Stimulated activated naive B cell treated with anti-CD40 and anti-IgM and Interleukin-4, amounts not matched to agents 10 μg/mL and 1 μg/mL and 100 μg/mL, for 72 hours (primary cell): ENCODE data around the gene C6orf62.
"Not testable (repeated sequence)": the region's sequence is repeated elsewhere in the genome, so short reads cannot be mapped to it uniquely, and the experiment has no call there.

Source experiments
- ATAC-seq, 2 donors: fragments of 150-1000 bp; cut with Tn5 transposase; replicated peaks; 2 replicates each; pipeline ENCODE4 v1.10.0; 2021; ENCODE audit warnings: moderate library complexity in 1 of 2
- DNase-seq: peaks from one replicate; pipeline ENCODE4 v3.0.0; 2021
- H3K27ac Mint-ChIP-seq: one replicate; pipeline ENCODE4 v1.8.0; 2022; ENCODE audit warnings: mild to moderate bottlenecking, mixed read lengths
- H3K27me3 Mint-ChIP-seq, 2 donors: one replicate each; pipeline ENCODE4 v1.8.0; 2022; ENCODE audit warnings: mixed read lengths in 2 of 2
- H3K36me3 Mint-ChIP-seq, 2 donors: one replicate each; pipeline ENCODE4 v1.8.0; 2022; ENCODE audit warnings: mixed read lengths in 2 of 2, mild to moderate bottlenecking in 1 of 2
- H3K4me1 Mint-ChIP-seq, 2 donors: one replicate each; pipeline ENCODE4 v1.8.0; 2022; ENCODE audit warnings: mixed read lengths in 2 of 2, mild to moderate bottlenecking in 1 of 2
- H3K4me3 Mint-ChIP-seq, 2 donors: one replicate each; pipeline ENCODE4 v1.8.0; 2022; ENCODE audit warnings: mild to moderate bottlenecking in 2 of 2, mixed read lengths in 2 of 2, moderate library complexity in 1 of 2
- H3K9me3 Mint-ChIP-seq, 2 donors: one replicate each; pipeline ENCODE4 v1.8.0; 2022; ENCODE audit warnings: mixed read lengths in 2 of 2, mild to moderate bottlenecking in 1 of 2

The C6orf62 gene

DNA sequence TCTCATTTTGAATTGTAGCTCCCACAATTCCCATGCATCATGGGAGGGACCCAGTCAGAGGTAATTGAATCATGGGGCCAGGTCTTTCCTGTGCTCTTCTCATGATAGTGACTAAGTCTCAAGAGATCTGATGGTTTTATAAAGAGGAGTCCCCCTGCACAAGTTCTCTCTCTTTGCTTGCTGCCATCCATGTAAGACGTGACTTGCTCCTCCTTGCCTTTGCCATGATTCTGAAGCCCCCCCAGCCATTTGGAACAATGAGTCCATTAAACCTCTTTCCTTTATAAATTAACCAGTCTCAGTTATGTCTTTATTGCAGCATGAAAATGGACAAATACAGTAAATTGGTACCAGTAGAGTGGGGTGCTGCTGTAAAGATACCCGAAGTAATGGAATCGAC lies 11.7 kb upstream of the C6orf62 start:
- not testable (repeated sequence) for H3K27ac Mint-ChIP-seq
- peaks cover 11 to 13% of the 10 kb centered on the region in 2 donors for H3K9me3 Mint-ChIP-seq

GRCh38 chr6:24723270-24723669 lies 4.3 kb upstream of the C6orf62 start:
- Mint-ChIP-seq H3K36me3 (peaks cover 17 to 21% of the 10 kb centered on the region in 2 donors), H3K9me3 (no peaks in the 10 kb centered on the region), H3K4me1 (peaks cover 4 to 8% of the 10 kb centered on the region in 2 donors), H3K27me3 (no peaks in the 10 kb centered on the region), H3K27ac (peak overlapping the region; percentile 25), H3K4me3 (peak overlapping the region in 1 of 2 donors; percentile 17)
- ATAC-seq: no peak
- no peak for DNase-seq

More for the DNA sequence above, 11.7 kb upstream of the C6orf62 start:
- ATAC-seq, H3K27me3 Mint-ChIP-seq, DNase-seq: not testable (repeated sequence)
- Mint-ChIP-seq H3K4me3 (peak overlapping the region in 1 of 2 donors; percentile 1), H3K36me3 (peaks cover 7 to 15% of the 10 kb centered on the region in 2 donors), H3K4me1 (peaks cover 7 to 14% of the 10 kb centered on the region in 2 donors)

DNA sequence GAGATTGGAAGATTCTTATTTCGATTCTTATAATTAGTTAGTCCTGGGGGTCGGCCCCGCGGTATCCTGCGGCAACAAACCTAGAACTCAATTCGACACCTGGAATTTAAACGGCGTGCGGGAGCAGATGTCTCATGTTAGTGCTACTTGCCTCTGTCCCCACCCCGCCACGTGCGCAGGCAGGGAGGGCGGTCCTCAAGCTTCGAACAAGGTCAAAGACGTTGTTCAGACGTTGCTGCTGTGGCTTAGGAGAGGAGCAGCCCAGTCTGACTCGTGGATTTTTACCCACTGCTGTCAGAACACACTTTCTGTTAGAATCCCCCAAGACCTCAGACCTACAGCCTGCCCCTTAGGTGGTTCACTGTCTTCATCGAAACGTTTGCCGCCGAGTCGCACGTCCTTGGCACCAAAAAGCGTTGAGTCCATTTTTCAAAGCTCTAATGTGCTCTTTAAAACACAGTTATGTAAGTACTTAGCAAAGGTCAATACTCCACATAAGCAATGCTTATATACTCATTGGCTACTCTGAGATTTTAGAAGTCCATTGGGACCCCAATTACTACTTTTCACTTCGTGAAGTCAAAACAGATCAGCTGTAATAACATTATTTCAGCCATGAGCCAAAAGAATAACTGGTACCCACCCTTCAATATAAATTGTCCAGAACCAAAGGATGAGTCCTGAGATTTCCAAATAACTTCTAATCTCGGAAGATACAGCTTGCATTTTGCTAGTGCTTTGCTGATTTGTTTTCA lies 2.7 kb upstream of the C6orf62 start:
- Mint-ChIP-seq H3K27ac (peak overlapping the region; percentile 100), H3K27me3 (no peaks in the 10 kb centered on the region), H3K4me1 (peaks cover 10 to 20% of the 10 kb centered on the region in 2 donors), H3K36me3 (peaks cover 24 to 32% of the 10 kb centered on the region in 2 donors), H3K4me3 (peak overlapping the region; percentile 97 to 100), H3K9me3 (no peaks in the 10 kb centered on the region)
- DNase-seq (no peak), ATAC-seq (peak; percentile 71 to 74)

DNA sequence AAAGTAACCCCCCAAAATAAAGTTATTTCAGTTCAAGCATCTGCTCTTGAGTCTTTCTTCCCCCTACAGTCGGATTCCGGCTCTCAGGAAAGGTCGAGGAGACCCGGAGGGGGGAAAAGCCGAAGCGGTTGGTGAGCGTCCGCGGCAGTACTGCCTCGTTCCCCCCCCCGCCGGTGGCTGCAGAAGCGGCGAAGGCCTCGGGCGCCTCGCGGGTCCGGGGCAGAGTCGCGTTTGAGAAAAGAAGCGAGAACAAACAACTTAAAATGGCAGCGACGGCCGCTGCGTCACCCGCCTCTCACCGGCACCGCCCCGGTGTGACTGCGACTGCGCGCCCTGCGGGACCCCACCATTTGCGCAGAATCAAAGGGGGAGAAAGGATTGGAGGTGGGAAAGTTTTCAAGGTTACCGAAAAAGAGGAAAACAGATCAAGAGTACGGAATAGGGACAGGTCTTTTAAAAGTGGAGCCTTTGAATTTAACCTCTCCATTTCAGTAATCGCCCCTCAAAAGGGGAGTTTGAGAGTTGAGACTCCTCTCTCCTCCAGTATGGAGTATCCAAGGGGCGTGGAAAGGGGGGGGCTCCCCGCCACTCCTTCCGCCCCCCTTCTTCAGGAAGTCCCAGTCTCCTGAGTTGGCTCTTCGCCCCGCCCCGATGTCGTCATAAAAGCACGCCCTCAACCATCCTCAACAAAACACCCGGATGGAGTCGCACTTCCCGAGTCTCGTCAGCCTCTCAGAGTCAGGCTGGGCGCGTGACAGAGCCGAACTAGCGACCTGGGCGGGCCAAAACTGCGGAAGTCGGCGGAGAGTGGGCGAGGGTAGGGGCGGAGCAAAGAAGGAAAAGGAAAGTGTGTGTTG lies 1.9 kb upstream of the C6orf62 start:
- H3K4me3 Mint-ChIP-seq: peak overlapping the region; percentile 97 to 100
- DNase-seq (peak; percentile 100), ATAC-seq (peak; percentile 90)
- no peaks in the 10 kb centered on the region for H3K27me3 Mint-ChIP-seq
- H3K9me3 Mint-ChIP-seq: no peaks in the 10 kb centered on the region
- peaks cover 25 to 32% of the 10 kb centered on the region in 2 donors for H3K36me3 Mint-ChIP-seq
- H3K4me1 Mint-ChIP-seq: peaks cover 14 to 28% of the 10 kb centered on the region in 2 donors
- peak overlapping the region; percentile 100 for H3K27ac Mint-ChIP-seq

DNA sequence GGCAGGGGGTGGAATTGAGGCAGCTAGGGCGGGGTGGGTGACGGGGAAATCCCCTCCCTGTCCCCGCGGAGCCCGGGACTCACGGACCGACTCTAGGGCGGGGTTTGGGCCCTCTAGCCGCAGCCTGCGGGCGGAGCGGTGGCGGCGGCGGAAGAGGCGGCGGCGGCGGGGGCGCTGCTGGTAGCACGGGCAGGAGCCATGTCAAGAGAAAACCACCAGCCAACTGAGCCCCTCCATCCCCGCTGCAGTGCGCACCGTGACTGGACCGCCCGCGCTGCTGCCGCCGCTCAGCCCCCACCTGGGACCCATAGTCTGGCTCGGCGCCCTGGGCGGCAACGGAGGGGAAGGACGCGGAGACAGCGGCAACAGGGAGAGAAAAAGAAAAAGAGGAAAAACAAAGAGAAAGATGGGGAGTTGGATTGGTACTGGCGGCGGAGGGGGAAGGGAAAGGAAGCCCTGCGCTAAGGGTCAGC lies 1.2 kb upstream of the C6orf62 start:
- DNase-seq: peak; percentile 73
- peak overlapping the region; percentile 100 for H3K27ac Mint-ChIP-seq
- peak; percentile 29 to 35 for ATAC-seq
- no peaks in the 10 kb centered on the region for H3K9me3 Mint-ChIP-seq
- peaks cover 29 to 38% of the 10 kb centered on the region in 2 donors for H3K36me3 Mint-ChIP-seq
- peaks cover 16 to 35% of the 10 kb centered on the region in 2 donors for H3K4me1 Mint-ChIP-seq
- H3K4me3 Mint-ChIP-seq: peak overlapping the region; percentile 97 to 100
- H3K27me3 Mint-ChIP-seq: no peaks in the 10 kb centered on the region

- ATAC-seq (no peak), DNase-seq (no peak)
- Mint-ChIP-seq H3K27me3 (no peaks in the 10 kb centered on the region), H3K27ac (peak overlapping the region; percentile 100), H3K4me3 (peak overlapping the region; percentile 97 to 100), H3K9me3 (no peaks in the 10 kb centered on the region), H3K4me1 (peaks cover 16 to 47% of the 10 kb centered on the region in 2 donors), H3K36me3 (peaks cover 29 to 41% of the 10 kb centered on the region in 2 donors)
Measured at GRCh38 chr6:24718449-24719124, 367 bp downstream of the C6orf62 start.

DNA sequence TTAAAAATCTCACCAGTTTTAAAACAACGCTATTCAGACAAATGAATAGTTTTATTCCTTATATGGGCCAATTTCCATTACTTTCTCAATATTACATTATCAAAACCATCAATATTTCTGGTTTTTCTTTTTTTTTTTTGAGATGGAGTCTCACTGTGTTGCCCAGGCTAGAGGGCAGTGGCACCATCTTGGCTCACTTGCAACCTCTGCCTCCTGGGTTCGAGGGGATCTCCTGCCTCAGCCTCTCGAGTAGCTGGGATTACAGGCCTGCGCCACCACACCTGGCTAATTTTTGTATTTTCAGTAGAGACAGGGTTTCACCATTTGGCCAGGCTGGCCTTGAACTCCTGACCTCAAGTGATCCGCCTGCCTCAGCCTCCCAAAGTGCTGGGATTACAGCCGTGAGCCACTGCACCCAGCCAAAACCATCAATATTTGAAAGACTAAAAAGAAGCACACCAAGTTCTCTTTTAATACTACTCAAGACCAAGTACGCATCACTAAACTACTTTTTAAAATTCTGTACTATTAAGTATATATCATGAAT lies 2.3 kb downstream of the C6orf62 start:
- H3K4me1 Mint-ChIP-seq: peaks cover 21 to 62% of the 10 kb centered on the region in 2 donors

GRCh38 chr6:24710519-24711303 lies 8.2 kb downstream of the C6orf62 start:
- Mint-ChIP-seq H3K36me3 (peaks cover 40 to 52% of the 10 kb centered on the region in 2 donors), H3K27ac (peak overlapping the region; percentile 59), H3K9me3 (no peaks in the 10 kb centered on the region), H3K27me3 (no peaks in the 10 kb centered on the region), H3K4me1 (peaks cover 12 to 53% of the 10 kb centered on the region in 2 donors), H3K4me3 (peak overlapping the region in 1 of 2 donors; percentile 12)
- no peak for ATAC-seq
- no peak for DNase-seq

More for the DNA sequence above, 2.3 kb downstream of the C6orf62 start:
- not testable (repeated sequence) for H3K27ac Mint-ChIP-seq, DNase-seq, H3K27me3 Mint-ChIP-seq, ATAC-seq, H3K9me3 Mint-ChIP-seq
- Mint-ChIP-seq H3K36me3 (peaks cover 40 to 52% of the 10 kb centered on the region in 2 donors), H3K4me3 (peak overlapping the region; percentile 29 to 35)

GRCh38 chr6:24709014-24709711 lies 9.8 kb downstream of the C6orf62 start:
- Mint-ChIP-seq H3K9me3 (no peaks in the 10 kb centered on the region), H3K27ac (peak overlapping the region; percentile 20), H3K4me3 (no peak overlapping the region), H3K27me3 (no peaks in the 10 kb centered on the region), H3K4me1 (peaks cover 13 to 42% of the 10 kb centered on the region in 2 donors), H3K36me3 (peaks cover 41 to 52% of the 10 kb centered on the region in 2 donors)
- no peak for DNase-seq
- ATAC-seq: no peak

GRCh38 chr6:24708612-24709011 lies 10.3 kb downstream of the C6orf62 start:
- H3K27ac Mint-ChIP-seq: peak overlapping the region; percentile 14
- no peaks in the 10 kb centered on the region for H3K9me3 Mint-ChIP-seq
- peaks cover 46 to 58% of the 10 kb centered on the region in 2 donors for H3K36me3 Mint-ChIP-seq
- peaks cover 18 to 42% of the 10 kb centered on the region in 2 donors for H3K4me1 Mint-ChIP-seq
- no peak overlapping the region for H3K4me3 Mint-ChIP-seq
- H3K27me3 Mint-ChIP-seq: no peaks in the 10 kb centered on the region
- DNase-seq (no peak), ATAC-seq (no peak)

DNA sequence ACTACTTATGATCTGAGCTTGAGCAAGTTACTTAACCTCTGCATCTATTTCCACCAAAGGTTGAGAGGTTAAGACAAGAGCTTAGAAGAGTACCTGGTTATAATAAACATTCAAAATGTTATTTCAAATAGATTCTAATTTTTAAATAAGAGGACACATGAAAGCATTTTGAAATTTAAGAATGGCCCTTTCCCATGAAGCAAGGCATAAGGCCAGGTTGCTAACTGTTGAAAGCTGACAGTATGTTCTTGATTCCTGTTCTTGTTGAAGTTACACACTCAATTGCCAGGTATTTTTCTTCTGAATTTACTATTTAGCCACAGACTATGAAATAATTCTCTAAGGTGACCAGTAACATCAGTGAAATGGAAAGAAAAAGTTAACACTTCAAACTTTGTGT lies 14.5 kb downstream of the C6orf62 start:
- DNase-seq (no peak), ATAC-seq (no peak)
- peaks cover 31 to 55% of the 10 kb centered on the region in 2 donors for H3K36me3 Mint-ChIP-seq

GRCh38 chr6:24702720-24703282 lies 16.2 kb downstream of the C6orf62 start:
- H3K4me1 Mint-ChIP-seq: peaks cover 24 to 39% of the 10 kb centered on the region in 2 donors

More for the DNA sequence above, 14.5 kb downstream of the C6orf62 start:
- Mint-ChIP-seq H3K27me3 (no peaks in the 10 kb centered on the region), H3K4me3 (no peak overlapping the region), H3K4me1 (peaks cover 24 to 43% of the 10 kb centered on the region in 2 donors), H3K27ac (no peak overlapping the region), H3K9me3 (no peaks in the 10 kb centered on the region)

More at GRCh38 chr6:24702720-24703282, 16.2 kb downstream of the C6orf62 start:
- no peaks in the 10 kb centered on the region for H3K9me3 Mint-ChIP-seq
- DNase-seq (no peak), ATAC-seq (peak; percentile 33 to 36)
- H3K36me3 Mint-ChIP-seq: peaks cover 29 to 58% of the 10 kb centered on the region in 2 donors
- H3K27me3 Mint-ChIP-seq: no peaks in the 10 kb centered on the region
- peak overlapping the region in 1 of 2 donors; percentile 25 for H3K4me3 Mint-ChIP-seq
- H3K27ac Mint-ChIP-seq: peak overlapping the region; percentile 72
